Natural killer cell (primary cell): Measurements from ENCODE around the gene SAFB. TPM values are rescaled to one million over a fixed set of nuclear protein-coding genes. Genes with fewer than 3 reads are reported as not detected.

Source experiments
- ATAC-seq, 3 donors: fragments of 150-1000 bp in 2 of 3; fragments of 200-7000 bp in 1 of 3; cut with Tn5 transposase; 1 replicate in 1 of 3; 2 replicates in 2 of 3; pipeline ENCODE4 v1.10.0; 2021; ENCODE audit warnings: mild to moderate bottlenecking in 2 of 3, moderate library complexity in 2 of 3
- DNase-seq, 2 donors: peaks; one replicate each; pipeline versions ENCODE4 v3.0.0 to v3.0.0-alpha.2; 2013 to 2021; ENCODE audit warnings: mixed read lengths in 1 of 2
- H3K27ac ChIP-seq: one replicate; pipeline ENCODE4 v1.5.1; 2013; ENCODE audit warnings: mild to moderate bottlenecking, low read length
- H3K27me3 ChIP-seq: one replicate; pipeline ENCODE4 v1.6.1; 2013; ENCODE audit warnings: low read length; ENCODE audit not compliant: control insufficient read depth, insufficient read depth
- H3K36me3 ChIP-seq: one replicate; pipeline ENCODE4 v1.6.1; 2013; ENCODE audit warnings: low read length; ENCODE audit not compliant: control insufficient read depth, insufficient read depth
- H3K4me1 ChIP-seq: one replicate; pipeline ENCODE4 v1.6.1; 2013; ENCODE audit warnings: low read length; ENCODE audit not compliant: control insufficient read depth, insufficient read depth
- H3K4me3 ChIP-seq: one replicate; pipeline ENCODE4 v1.5.1; 2013; ENCODE audit warnings: low read length
- H3K9me3 ChIP-seq: one replicate; pipeline ENCODE4 v1.6.1; 2013; ENCODE audit warnings: low read length; ENCODE audit not compliant: control insufficient read depth, insufficient read depth
- H3K27ac Mint-ChIP-seq, 2 donors: one replicate each; pipeline ENCODE4 v1.8.0; 2022; ENCODE audit warnings: mild to moderate bottlenecking in 2 of 2, mixed read lengths in 2 of 2, moderate library complexity in 1 of 2
- H3K27me3 Mint-ChIP-seq, 2 donors: one replicate each; pipeline ENCODE4 v1.8.0; 2022; ENCODE audit warnings: low read depth in 2 of 2, mixed read lengths in 2 of 2
- H3K36me3 Mint-ChIP-seq: one replicate; pipeline ENCODE4 v1.8.0; 2022; ENCODE audit warnings: mixed read lengths
- H3K4me1 Mint-ChIP-seq, 2 donors: one replicate each; pipeline ENCODE4 v1.8.0; 2022; ENCODE audit warnings: mixed read lengths in 2 of 2
- H3K4me3 Mint-ChIP-seq: one replicate; pipeline ENCODE4 v1.8.0; 2022; ENCODE audit warnings: mild to moderate bottlenecking, moderate library complexity, mixed read lengths
- H3K9me3 Mint-ChIP-seq, 2 donors: one replicate each; pipeline ENCODE4 v1.8.0; 2022; ENCODE audit warnings: mixed read lengths in 2 of 2
- WGBS: methylation state at CpG from one replicate; pipeline ENCODE4 v1.1.7; 2013; ENCODE audit warnings: missing lambda C conversion rate; ENCODE audit not compliant: insufficient coverage; 5-methylcytosine and 5-hydroxymethylcytosine counted together
- intact Hi-C: fragments of 100-400 bp; cut with micrococcal nuclease; formaldehyde crosslinking; loops from one replicate; pipeline ENCODE4 v1.14.2; 2022
- total RNA-seq, 4 donors: library from RNA; stranded (reverse); fragments of 120-200 nt in 1 of 4; gene quantifications; one replicate each; pipeline versions ENCODE4 v1.2.3 to v1.2.4, GENCODE V29; 2013 to 2022
- TF ChIP-seq, protein P1 (sequence below): fragments of 200-600 bp; IDR thresholded peaks from one replicate; pipeline ENCODE4 v1.8.0; 2022; ENCODE audit warnings: antibody characterized with exemption

SAFB gene
- total RNA-seq, 3 donors from 2014 or later (not counting 1 experiment from before 2014, with no cell fraction given), result 195 to 229 (median 207) TPM

GRCh38 chr19:5617080-5617479 lies 5.8 kb upstream of the SAFB start:
- peaks cover 12% of the 10 kb centered on the region for H3K36me3 Mint-ChIP-seq
- Histone ChIP-seq H3K4me3 (no peak overlapping the region), H3K4me1 (peaks cover 26% of the 10 kb centered on the region), H3K36me3 (peaks cover 69% of the 10 kb centered on the region), H3K27me3 (no peaks in the 10 kb centered on the region), H3K9me3 (no peaks in the 10 kb centered on the region), H3K27ac (no peak overlapping the region)
- TF ChIP-seq, protein P1, sequence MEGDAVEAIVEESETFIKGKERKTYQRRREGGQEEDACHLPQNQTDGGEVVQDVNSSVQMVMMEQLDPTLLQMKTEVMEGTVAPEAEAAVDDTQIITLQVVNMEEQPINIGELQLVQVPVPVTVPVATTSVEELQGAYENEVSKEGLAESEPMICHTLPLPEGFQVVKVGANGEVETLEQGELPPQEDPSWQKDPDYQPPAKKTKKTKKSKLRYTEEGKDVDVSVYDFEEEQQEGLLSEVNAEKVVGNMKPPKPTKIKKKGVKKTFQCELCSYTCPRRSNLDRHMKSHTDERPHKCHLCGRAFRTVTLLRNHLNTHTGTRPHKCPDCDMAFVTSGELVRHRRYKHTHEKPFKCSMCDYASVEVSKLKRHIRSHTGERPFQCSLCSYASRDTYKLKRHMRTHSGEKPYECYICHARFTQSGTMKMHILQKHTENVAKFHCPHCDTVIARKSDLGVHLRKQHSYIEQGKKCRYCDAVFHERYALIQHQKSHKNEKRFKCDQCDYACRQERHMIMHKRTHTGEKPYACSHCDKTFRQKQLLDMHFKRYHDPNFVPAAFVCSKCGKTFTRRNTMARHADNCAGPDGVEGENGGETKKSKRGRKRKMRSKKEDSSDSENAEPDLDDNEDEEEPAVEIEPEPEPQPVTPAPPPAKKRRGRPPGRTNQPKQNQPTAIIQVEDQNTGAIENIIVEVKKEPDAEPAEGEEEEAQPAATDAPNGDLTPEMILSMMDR, result no peak
- H3K4me1 Mint-ChIP-seq, result peaks cover 48 to 54% of the 10 kb centered on the region in 2 donors
- 80% methylated on average over 1 of the region's 1 CpG for WGBS
- no peak overlapping the region for H3K27ac Mint-ChIP-seq
- H3K4me3 Mint-ChIP-seq, result no peak overlapping the region
- ATAC-seq, result no peak
- no peaks in the 10 kb centered on the region for H3K27me3 Mint-ChIP-seq
- intact Hi-C loops, result no loop called here
- no peaks in the 10 kb centered on the region for H3K9me3 Mint-ChIP-seq
- DNase-seq, result no peak

GRCh38 chr19:5618591-5618990 lies 4.3 kb upstream of the SAFB start:
- no peak overlapping the region for H3K4me3 Mint-ChIP-seq
- DNase-seq (no peak), ATAC-seq (no peak)
- intact Hi-C loops, result no loop called here
- H3K4me1 Mint-ChIP-seq, result peaks cover 49 to 60% of the 10 kb centered on the region in 2 donors
- Histone ChIP-seq H3K27me3 (no peaks in the 10 kb centered on the region), H3K4me1 (peaks cover 27% of the 10 kb centered on the region), H3K36me3 (peaks cover 54% of the 10 kb centered on the region), H3K4me3 (no peak overlapping the region), H3K27ac (no peak overlapping the region), H3K9me3 (no peaks in the 10 kb centered on the region)
- TF ChIP-seq, protein P1, result no peak
- peak overlapping the region; percentile 99 to 100 for H3K27ac Mint-ChIP-seq
- no peaks in the 10 kb centered on the region for H3K27me3 Mint-ChIP-seq
- no peaks in the 10 kb centered on the region for H3K9me3 Mint-ChIP-seq
- H3K36me3 Mint-ChIP-seq, result peaks cover 3% of the 10 kb centered on the region
- WGBS, result 93% methylated on average over 9 of the region's 9 CpGs

DNA sequence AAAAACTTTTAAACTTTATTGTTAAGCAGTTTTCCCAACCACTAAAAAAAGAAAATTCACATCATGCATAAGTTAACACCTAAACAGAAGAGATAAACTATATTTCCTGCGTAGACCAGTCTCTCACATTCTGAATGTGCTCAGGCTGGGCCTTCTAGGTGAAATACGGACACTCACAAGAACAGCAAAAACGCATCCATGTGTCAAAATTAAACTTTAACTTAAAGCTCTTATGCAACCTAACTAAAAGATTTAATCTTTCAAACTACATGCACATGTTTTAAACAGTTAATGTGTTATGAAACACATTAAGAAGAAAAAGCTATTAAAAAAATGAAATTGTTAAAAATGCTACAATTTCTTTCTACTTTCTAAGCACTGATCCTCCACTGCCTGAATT lies 2.9 kb upstream of the SAFB start:
- Mint-ChIP-seq H3K9me3 (no peaks in the 10 kb centered on the region), H3K36me3 (no peaks in the 10 kb centered on the region), H3K4me3 (peak overlapping the region; percentile 99), H3K4me1 (peaks cover 59 to 74% of the 10 kb centered on the region in 2 donors), H3K27me3 (no peaks in the 10 kb centered on the region), H3K27ac (peak overlapping the region; percentile 99 to 100)
- TF ChIP-seq, protein P1, result no peak
- WGBS, result 47% methylated on average over 3 of the region's 3 CpGs
- no peak overlapping the region for H3K4me3 ChIP-seq
- peaks cover 44% of the 10 kb centered on the region for H3K36me3 ChIP-seq
- no peak for DNase-seq
- no peak overlapping the region for H3K27ac ChIP-seq
- no peak for ATAC-seq
- no peaks in the 10 kb centered on the region for H3K27me3 ChIP-seq
- peaks cover 41% of the 10 kb centered on the region for H3K4me1 ChIP-seq
- no peaks in the 10 kb centered on the region for H3K9me3 ChIP-seq
- intact Hi-C loops, result no loop called here

DNA sequence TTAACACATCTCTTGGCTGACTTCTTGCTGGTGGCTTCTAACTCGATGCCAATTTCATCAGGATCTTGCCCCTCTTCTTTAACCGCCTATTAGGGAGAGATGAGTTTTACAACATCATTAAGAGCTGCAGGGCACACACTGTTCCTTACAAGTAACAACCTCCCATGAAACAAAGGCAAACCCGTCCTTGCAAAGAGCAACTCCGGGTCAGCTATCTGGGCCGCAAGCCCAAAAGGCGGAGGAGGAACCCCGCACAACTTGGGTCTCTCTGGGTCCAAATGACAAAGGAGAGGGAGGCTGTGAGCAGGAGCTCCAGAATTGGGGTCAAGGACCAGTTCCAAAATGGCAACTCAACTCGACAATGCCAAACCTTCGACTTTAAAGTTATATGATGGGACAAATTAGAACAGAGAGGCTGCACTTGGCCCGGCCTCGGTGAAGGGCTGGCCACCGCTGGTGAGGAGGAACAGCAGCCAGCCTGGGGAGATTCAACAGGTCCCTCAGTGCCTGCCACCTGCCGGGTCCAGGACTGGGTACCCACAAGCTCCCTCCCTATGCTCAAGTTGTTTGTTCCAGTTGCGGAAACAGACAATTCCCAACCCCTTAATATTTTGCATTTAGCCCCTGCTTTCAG lies 1.5 kb upstream of the SAFB start:
- DNase-seq, result no peak
- intact Hi-C loops, result no loop called here
- Histone ChIP-seq H3K4me1 (peaks cover 53% of the 10 kb centered on the region), H3K4me3 (peak overlapping the region; percentile 99), H3K27me3 (no peaks in the 10 kb centered on the region), H3K27ac (peak overlapping the region; percentile 88), H3K9me3 (no peaks in the 10 kb centered on the region), H3K36me3 (peaks cover 44% of the 10 kb centered on the region)
- H3K27me3 Mint-ChIP-seq, result no peaks in the 10 kb centered on the region
- H3K4me1 Mint-ChIP-seq, result peaks cover 74 to 83% of the 10 kb centered on the region in 2 donors
- ATAC-seq, result no peak
- 57% methylated on average over 14 of the region's 14 CpGs for WGBS
- no peaks in the 10 kb centered on the region for H3K9me3 Mint-ChIP-seq
- TF ChIP-seq, protein P1, result no peak
- H3K27ac Mint-ChIP-seq, result peak overlapping the region; percentile 99 to 100
- peak overlapping the region; percentile 99 for H3K4me3 Mint-ChIP-seq
- H3K36me3 Mint-ChIP-seq, result no peaks in the 10 kb centered on the region
